Measurements from ENCODE around the gene NACC2.

The NACC2 gene

GRCh38 chr9:135990468-135991429 is 104.3 kb downstream of the NACC2 start:
- no peak for DNase-seq

GRCh38 chr9:135989722-135990467 is 105.2 kb downstream of the NACC2 start:
- DNase-seq = no peak

- DNase-seq = no peak
These were observed 105.9 kb downstream of the NACC2 start for GRCh38 chr9:135989157-135989556.

- DNase-seq = no peak
These were observed 106.6 kb downstream of the NACC2 start for GRCh38 chr9:135988493-135988892.

GRCh38 chr9:135987838-135988404 is 107.2 kb downstream of the NACC2 start:
- DNase-seq = no peak

GRCh38 chr9:135986605-135987004 is 108.5 kb downstream of the NACC2 start:
- DNase-seq = no peak

- DNase-seq = no peak
These were observed 109.2 kb downstream of the NACC2 start for GRCh38 chr9:135985889-135986288.

- DNase-seq = no peak
These were observed 109.7 kb downstream of the NACC2 start for GRCh38 chr9:135985459-135985774.

GRCh38 chr9:135984072-135984710 is 110.9 kb downstream of the NACC2 start:
- DNase-seq = no peak

GRCh38 chr9:135983208-135984071 is 111.6 kb downstream of the NACC2 start:
- DNase-seq = no peak

GRCh38 chr9:135982499-135983207 is 112.4 kb downstream of the NACC2 start:
- no peak for DNase-seq

GRCh38 chr9:135980926-135981630 is 114.0 kb downstream of the NACC2 start:
- DNase-seq = no peak

GRCh38 chr9:135979547-135980166 is 115.4 kb downstream of the NACC2 start:
- no peak for DNase-seq

GRCh38 chr9:135978642-135979546 is 116.2 kb downstream of the NACC2 start:
- DNase-seq = no peak

GRCh38 chr9:135976944-135977343 is 118.1 kb downstream of the NACC2 start:
- DNase-seq = no peak

- DNase-seq = no peak
These were observed 118.6 kb downstream of the NACC2 start for GRCh38 chr9:135976531-135976930.

GRCh38 chr9:135975834-135976233 is 119.3 kb downstream of the NACC2 start:
- DNase-seq = no peak

GRCh38 chr9:135974220-135974573 is 120.9 kb downstream of the NACC2 start:
- no peak for DNase-seq
